ENCODE measurements around the gene C18orf32. TPM values are rescaled to one million over a fixed set of nuclear protein-coding genes. Genes with fewer than 3 reads are reported as not detected.
"Not testable (repeated sequence)": the region's sequence is repeated elsewhere in the genome, so short reads cannot be mapped to it uniquely, and the experiment has no call there.

The C18orf32 gene
- total and polyA plus RNA-seq, 2 of the 8 experiments (the other 6 are each of a cell fraction or from before 2014, with no cell fraction given) = 17.3 to 20.1 TPM

- H3K18ac ChIP-seq (ENCODE audit: extremely low read depth, low read length); H3K27me3 ChIP-seq (replicated peaks in 1 of 4; ENCODE audit: control insufficient read depth in 3 of 4, extremely low read depth in 1 of 4, insufficient read depth in 3 of 4, low read length in 3 of 4); H3K27ac ChIP-seq (ENCODE audit: low read depth, low read length); H4K91ac ChIP-seq (replicated peaks; ENCODE audit: insufficient read length, low read length); H3K9ac ChIP-seq (replicated peaks in 1 of 4; ENCODE audit: extremely low read depth in 1 of 4, low read depth in 3 of 4, low read length in 3 of 4); H4K5ac ChIP-seq (ENCODE audit: insufficient read length, low read depth, low read length); H2AK5ac ChIP-seq (ENCODE audit: low read depth, low read length); H3K23ac ChIP-seq (ENCODE audit: insufficient read length); H2BK15ac ChIP-seq (ENCODE audit: low read length); H3K56ac ChIP-seq (replicated peaks; ENCODE audit: insufficient read length, low read depth, low read length); H4K8ac ChIP-seq (ENCODE audit: extremely low read depth, insufficient read depth, low read length); H3K79me2 ChIP-seq (ENCODE audit: control insufficient read depth in 1 of 2, insufficient read depth in 2 of 2, low read length in 2 of 2); H3K4me2 ChIP-seq (ENCODE audit: insufficient read depth in 1 of 2, low read depth in 2 of 2, low read length in 2 of 2); H4K20me1 ChIP-seq (replicated peaks in 1 of 2; ENCODE audit: control insufficient read depth in 1 of 2, insufficient read depth in 2 of 2, low read length in 2 of 2); H3K79me1 ChIP-seq (ENCODE audit: low read depth, low read length); H3K14ac ChIP-seq (ENCODE audit: insufficient read length); H3K36me3 ChIP-seq (ENCODE audit: control insufficient read depth in 2 of 4, insufficient read depth in 4 of 4, low read length in 3 of 4); H2AFZ ChIP-seq (ENCODE audit: low read length); H3K4ac ChIP-seq (replicated peaks; ENCODE audit: insufficient read length, low read depth, low read length); H2BK20ac ChIP-seq (ENCODE audit: low read length); H3K9me3 ChIP-seq (ENCODE audit: insufficient read depth in 2 of 2, low read depth in 1 of 2, low read length in 1 of 2); FAIRE-seq; H3K23me2 ChIP-seq (ENCODE audit: low read depth, low read length); H2BK120ac ChIP-seq (replicated peaks; ENCODE audit: low read depth, low read length); DNase-seq (ENCODE audit: low read depth in 1 of 2, low spot score in 2 of 2); H3K4me3 ChIP-seq (ENCODE audit: extremely low read depth in 1 of 4, insufficient read depth in 2 of 4, low read depth in 3 of 4, low read length in 4 of 4); H2BK5ac ChIP-seq (ENCODE audit: low read depth, low read length): not testable (repeated sequence)
- POLR2A ChIA-PET (ENCODE audit: partially characterized antibody) = interaction anchor here (1.6 kb wide), 1 partner anchor 21 kb away, joined by 5 read pairs; no protein-coding TSS in a partner anchor
- 70% methylated on average over 5 of the region's 5 CpGs; no CpG with 5 or more reads in 1 of the 2 experiments for WGBS, 2 experiments (ENCODE audit: extremely low coverage in 1 of 2, insufficient coverage in 1 of 2, insufficient read length in 1 of 2, insufficient replicate concordance in 2 of 2, low coverage in 1 of 2, low lambda C conversion rate in 2 of 2, missing lambda C conversion rate in 1 of 2)
- CTCF ChIA-PET (ENCODE audit: partially characterized antibody) = interaction anchor here (0.7 to 2.5 kb wide), 6 partner anchors 9 to 781 kb away, joined by 3 to 12 read pairs (median 4); no protein-coding TSS in a partner anchor
- peaks cover 5 to 16% (median 12%) of the 10 kb centered on the region in 4 experiments; a peak in 5 of 7 replicates for H3K4me1 ChIP-seq (replicated peaks in 1 of 4; ENCODE audit: control insufficient read depth in 3 of 4, insufficient read depth in 4 of 4, low read length in 3 of 4)
- H2BK12ac ChIP-seq (ENCODE audit: low read depth, low read length) = 0 out of 2 replicates have a peak overlapping the region, but pooled peaks have one; percentile 50
Measured at GRCh38 chr18:49515003-49515402, 28.0 kb upstream of the C18orf32 start.
